HCT116 (cell line): Measurements from ENCODE around the gene MRPS7.

Experiments
- ATF3 ChIP-seq: IDR thresholded peaks from 2 replicates; pipeline ENCODE4 v1.6.1; 2012
- EGR1 ChIP-seq: IDR thresholded peaks from 2 replicates; pipeline ENCODE4 v1.6.1; 2012; ENCODE audit warnings: low read depth
- ELF1 ChIP-seq: IDR thresholded peaks from 2 replicates; pipeline ENCODE4 v1.6.1; 2012; ENCODE audit warnings: low read depth, borderline replicate concordance
- EZH2phosphoT487 ChIP-seq: fragments of 200-600 bp; IDR thresholded peaks from 2 replicates; pipeline ENCODE4 v1.6.1; 2018; ENCODE audit warnings: antibody characterized with exemption, borderline replicate concordance
- SP1 ChIP-seq: IDR thresholded peaks from 2 replicates; pipeline ENCODE4 v1.6.1; 2012; ENCODE audit warnings: low read depth
- YY1 ChIP-seq: IDR thresholded peaks from 2 replicates; pipeline ENCODE4 v1.6.1; 2011; ENCODE audit warnings: low read length, low read depth, moderate library complexity, mild to moderate bottlenecking; ENCODE audit not compliant: insufficient replicate concordance; ENCODE audit errors: extremely low read depth
- ZBTB33 ChIP-seq: IDR thresholded peaks from 2 replicates; pipeline ENCODE4 v1.6.1; 2011; ENCODE audit warnings: mild to moderate bottlenecking, low read length, moderate library complexity; ENCODE audit not compliant: insufficient replicate concordance; ENCODE audit errors: extremely low read depth
- ZNF274 ChIP-seq: fragments of 200-500 bp; sonication (Bioruptor generic); IDR thresholded peaks from 2 replicates; pipeline ENCODE4 v1.6.1; 2014; ENCODE audit warnings: mild to moderate bottlenecking, low read depth, low read length, inconsistent platforms
- TF ChIP-seq, protein P1 (sequence below), 3 experiments: fragments of 200-600 bp in 1 of 3; sonication (generic) in 1 of 3; IDR thresholded peaks in 2 of 3; conservative IDR thresholded peaks in 1 of 3; 2 replicates each; pipeline ENCODE4 v1.5.1; 2012 to 2017; ENCODE audit warnings: low read depth in 2 of 3, low read length in 2 of 3, antibody characterized with exemption in 1 of 3, borderline replicate concordance in 1 of 3, control low read depth in 1 of 3, mild to moderate bottlenecking in 1 of 3, mixed read lengths in 1 of 3, mixed run types in 1 of 3, moderate library complexity in 1 of 3; ENCODE audit not compliant: insufficient read depth in 1 of 3
- TF ChIP-seq, protein P2 (sequence below): IDR thresholded peaks from 2 replicates; pipeline ENCODE4 v1.6.1; 2012; ENCODE audit warnings: low read depth
- TF ChIP-seq, protein P3 (sequence below): IDR thresholded peaks from 2 replicates; pipeline ENCODE4 v1.6.1; 2012

DNA sequence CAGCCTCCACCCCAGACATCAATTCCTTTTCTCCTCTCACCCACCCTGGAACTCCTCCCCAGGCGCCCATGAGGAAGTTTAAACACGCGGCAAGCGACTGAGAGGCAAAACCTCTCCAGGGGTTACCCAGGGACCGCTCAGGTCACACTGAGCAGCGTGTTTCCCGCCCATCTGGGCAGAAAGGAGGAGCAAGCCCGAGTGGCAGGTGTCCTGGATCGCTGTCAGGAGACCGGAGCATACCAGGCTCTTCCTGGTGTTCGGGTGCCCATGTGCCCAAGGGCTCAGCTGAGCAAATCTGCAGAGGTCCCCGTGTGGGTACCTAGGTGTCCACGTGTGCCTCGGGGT is 27.1 kb downstream of the MRPS7 start:
- TF ChIP-seq EGR1 = no peak
- TF ChIP-seq, protein P1, sequence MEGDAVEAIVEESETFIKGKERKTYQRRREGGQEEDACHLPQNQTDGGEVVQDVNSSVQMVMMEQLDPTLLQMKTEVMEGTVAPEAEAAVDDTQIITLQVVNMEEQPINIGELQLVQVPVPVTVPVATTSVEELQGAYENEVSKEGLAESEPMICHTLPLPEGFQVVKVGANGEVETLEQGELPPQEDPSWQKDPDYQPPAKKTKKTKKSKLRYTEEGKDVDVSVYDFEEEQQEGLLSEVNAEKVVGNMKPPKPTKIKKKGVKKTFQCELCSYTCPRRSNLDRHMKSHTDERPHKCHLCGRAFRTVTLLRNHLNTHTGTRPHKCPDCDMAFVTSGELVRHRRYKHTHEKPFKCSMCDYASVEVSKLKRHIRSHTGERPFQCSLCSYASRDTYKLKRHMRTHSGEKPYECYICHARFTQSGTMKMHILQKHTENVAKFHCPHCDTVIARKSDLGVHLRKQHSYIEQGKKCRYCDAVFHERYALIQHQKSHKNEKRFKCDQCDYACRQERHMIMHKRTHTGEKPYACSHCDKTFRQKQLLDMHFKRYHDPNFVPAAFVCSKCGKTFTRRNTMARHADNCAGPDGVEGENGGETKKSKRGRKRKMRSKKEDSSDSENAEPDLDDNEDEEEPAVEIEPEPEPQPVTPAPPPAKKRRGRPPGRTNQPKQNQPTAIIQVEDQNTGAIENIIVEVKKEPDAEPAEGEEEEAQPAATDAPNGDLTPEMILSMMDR (IDR thresholded peaks at IDR 0.05 in 2 of 3, conservative IDR thresholded peaks at IDR 0.05 in 1 of 3; ENCODE audit: borderline replicate concordance in 1 of 3, insufficient read depth in 1 of 3, low read depth in 2 of 3, low read length in 2 of 3) = no peak
- TF ChIP-seq ELF1 = no peak
- TF ChIP-seq ZNF274 = no peak
- TF ChIP-seq, protein P2, sequence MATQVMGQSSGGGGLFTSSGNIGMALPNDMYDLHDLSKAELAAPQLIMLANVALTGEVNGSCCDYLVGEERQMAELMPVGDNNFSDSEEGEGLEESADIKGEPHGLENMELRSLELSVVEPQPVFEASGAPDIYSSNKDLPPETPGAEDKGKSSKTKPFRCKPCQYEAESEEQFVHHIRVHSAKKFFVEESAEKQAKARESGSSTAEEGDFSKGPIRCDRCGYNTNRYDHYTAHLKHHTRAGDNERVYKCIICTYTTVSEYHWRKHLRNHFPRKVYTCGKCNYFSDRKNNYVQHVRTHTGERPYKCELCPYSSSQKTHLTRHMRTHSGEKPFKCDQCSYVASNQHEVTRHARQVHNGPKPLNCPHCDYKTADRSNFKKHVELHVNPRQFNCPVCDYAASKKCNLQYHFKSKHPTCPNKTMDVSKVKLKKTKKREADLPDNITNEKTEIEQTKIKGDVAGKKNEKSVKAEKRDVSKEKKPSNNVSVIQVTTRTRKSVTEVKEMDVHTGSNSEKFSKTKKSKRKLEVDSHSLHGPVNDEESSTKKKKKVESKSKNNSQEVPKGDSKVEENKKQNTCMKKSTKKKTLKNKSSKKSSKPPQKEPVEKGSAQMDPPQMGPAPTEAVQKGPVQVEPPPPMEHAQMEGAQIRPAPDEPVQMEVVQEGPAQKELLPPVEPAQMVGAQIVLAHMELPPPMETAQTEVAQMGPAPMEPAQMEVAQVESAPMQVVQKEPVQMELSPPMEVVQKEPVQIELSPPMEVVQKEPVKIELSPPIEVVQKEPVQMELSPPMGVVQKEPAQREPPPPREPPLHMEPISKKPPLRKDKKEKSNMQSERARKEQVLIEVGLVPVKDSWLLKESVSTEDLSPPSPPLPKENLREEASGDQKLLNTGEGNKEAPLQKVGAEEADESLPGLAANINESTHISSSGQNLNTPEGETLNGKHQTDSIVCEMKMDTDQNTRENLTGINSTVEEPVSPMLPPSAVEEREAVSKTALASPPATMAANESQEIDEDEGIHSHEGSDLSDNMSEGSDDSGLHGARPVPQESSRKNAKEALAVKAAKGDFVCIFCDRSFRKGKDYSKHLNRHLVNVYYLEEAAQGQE = no peak
- TF ChIP-seq YY1 = no peak
- TF ChIP-seq, protein P3, sequence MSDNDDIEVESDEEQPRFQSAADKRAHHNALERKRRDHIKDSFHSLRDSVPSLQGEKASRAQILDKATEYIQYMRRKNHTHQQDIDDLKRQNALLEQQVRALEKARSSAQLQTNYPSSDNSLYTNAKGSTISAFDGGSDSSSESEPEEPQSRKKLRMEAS = no peak
- no peak for TF ChIP-seq ZBTB33
- no peak for TF ChIP-seq SP1
- no peak for TF ChIP-seq ATF3
- no peak for TF ChIP-seq EZH2phosphoT487
